Ishikawa (cell line): ENCODE data around the gene ASB2.

Source experiments
- EP300 ChIP-seq: IDR thresholded peaks from 2 replicates; pipeline ENCODE4 v1.6.1; 2012; ENCODE audit warnings: borderline replicate concordance
- FOXM1 ChIP-seq: IDR thresholded peaks from 2 replicates; pipeline ENCODE4 v1.6.1; 2012; ENCODE audit warnings: low read depth, borderline replicate concordance
- MAX ChIP-seq: IDR thresholded peaks from 2 replicates; pipeline ENCODE4 v1.6.1; 2012
- RAD21 ChIP-seq: IDR thresholded peaks from 2 replicates; pipeline ENCODE4 v1.6.1; 2012; ENCODE audit warnings: low read depth
- TAF1 ChIP-seq: IDR thresholded peaks from 2 replicates; pipeline ENCODE4 v1.6.1; 2012; ENCODE audit warnings: low read depth, mild to moderate bottlenecking
- USF1 ChIP-seq: IDR thresholded peaks from 2 replicates; pipeline ENCODE4 v1.6.1; 2012

GRCh38 chr14:93898081-93898611 lies 78.2 kb downstream of the ASB2 start:
- TF ChIP-seq MAX = no peak
- TF ChIP-seq RAD21 = no peak
- no peak for TF ChIP-seq FOXM1
- TF ChIP-seq USF1 = no peak
- no peak for TF ChIP-seq TAF1
- TF ChIP-seq EP300 = no peak
